ENCODE measurements around the gene UGDH. TPM values are rescaled to one million over a fixed set of nuclear protein-coding genes. Genes with fewer than 3 reads are reported as not detected.

Gene UGDH
- total and polyA plus RNA-seq, 9 of the 15 experiments (the other 6 are each of a cell fraction or from before 2014, with no cell fraction given): 5.5 to 21.7 (median 16.2) TPM

DNA sequence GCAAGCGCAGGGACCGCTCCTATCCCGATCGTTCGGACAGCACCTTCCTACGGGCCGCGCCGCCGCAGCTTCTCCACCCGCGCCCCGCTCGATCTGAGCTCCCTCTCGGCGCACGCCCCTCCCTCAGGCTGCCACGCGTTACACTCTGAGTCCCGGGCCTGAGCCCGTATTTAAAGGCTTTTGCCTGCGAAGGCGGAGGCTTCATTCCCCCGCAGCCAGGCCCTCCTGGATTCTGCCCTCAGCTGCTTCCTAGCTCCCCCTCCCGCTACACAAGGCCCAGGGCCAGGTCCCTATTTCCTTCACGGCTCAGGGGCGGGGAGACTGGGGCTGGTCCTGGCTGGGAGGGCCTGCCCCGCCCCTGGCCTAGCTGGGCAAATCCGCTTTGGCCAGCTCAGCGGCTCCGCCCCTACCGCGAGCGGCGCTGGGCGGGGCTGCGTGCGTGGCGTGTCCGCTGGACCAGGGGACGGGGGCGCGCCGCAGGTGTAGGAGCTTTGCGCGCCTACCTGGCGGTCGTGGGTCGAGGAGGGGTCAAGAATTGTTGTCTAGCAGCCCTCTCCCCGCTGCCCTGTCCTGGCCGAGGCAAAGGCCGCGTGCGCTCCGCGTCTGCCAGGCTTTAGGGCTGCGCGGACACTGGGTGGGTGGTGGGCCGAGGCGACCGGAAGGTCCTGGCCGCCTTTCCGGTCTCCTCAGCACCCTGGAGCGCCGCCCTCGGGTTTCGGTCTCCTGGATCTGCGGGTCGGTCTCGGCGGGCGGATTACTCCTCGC lies at the start of gene UGDH (continued):
- TF ChIP-seq, protein P1, sequence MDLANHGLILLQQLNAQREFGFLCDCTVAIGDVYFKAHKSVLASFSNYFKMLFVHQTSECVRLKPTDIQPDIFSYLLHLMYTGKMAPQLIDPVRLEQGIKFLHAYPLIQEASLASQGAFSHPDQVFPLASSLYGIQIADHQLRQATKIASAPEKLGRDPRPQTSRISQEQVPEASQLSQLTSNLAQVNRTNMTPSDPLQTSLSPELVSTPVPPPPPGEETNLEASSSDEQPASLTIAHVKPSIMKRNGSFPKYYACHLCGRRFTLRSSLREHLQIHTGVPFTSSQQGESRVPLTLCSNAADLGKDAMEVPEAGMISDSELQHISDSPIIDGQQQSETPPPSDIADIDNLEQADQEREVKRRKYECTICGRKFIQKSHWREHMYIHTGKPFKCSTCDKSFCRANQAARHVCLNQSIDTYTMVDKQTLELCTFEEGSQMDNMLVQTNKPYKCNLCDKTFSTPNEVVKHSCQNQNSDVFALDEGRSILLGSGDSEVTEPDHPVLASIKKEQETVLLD (IDR thresholded peaks at IDR 0.05): peak; percentile 77; the same call in 1 of the 2 replicates
- no peak for TF ChIP-seq MAFF (IDR thresholded peaks at IDR 0.05; ENCODE audit: low read length)
- peak; percentile 54; the same call in 1 of the 2 replicates for TF ChIP-seq SMAD3 (CRISPR knock-in tag; conservative IDR thresholded peaks at IDR 0.05)
- TF ChIP-seq LARP7 (IDR thresholded peaks at IDR 0.05): no peak
- TF ChIP-seq YBX1 (IDR thresholded peaks at IDR 0.05): no peak
- peak; percentile 72 for TF ChIP-seq C11orf30 (IDR thresholded peaks at IDR 0.05; ENCODE audit: low read depth)
- no peak for TF ChIP-seq NCOA6 (IDR thresholded peaks at IDR 0.05)
- TF ChIP-seq ZNF280A (IDR thresholded peaks at IDR 0.05; ENCODE audit: low read depth, partially characterized antibody): no peak
- no peak for TF ChIP-seq STAT5B (CRISPR knock-in tag; IDR thresholded peaks at IDR 0.05)
- TF ChIP-seq, protein P2, sequence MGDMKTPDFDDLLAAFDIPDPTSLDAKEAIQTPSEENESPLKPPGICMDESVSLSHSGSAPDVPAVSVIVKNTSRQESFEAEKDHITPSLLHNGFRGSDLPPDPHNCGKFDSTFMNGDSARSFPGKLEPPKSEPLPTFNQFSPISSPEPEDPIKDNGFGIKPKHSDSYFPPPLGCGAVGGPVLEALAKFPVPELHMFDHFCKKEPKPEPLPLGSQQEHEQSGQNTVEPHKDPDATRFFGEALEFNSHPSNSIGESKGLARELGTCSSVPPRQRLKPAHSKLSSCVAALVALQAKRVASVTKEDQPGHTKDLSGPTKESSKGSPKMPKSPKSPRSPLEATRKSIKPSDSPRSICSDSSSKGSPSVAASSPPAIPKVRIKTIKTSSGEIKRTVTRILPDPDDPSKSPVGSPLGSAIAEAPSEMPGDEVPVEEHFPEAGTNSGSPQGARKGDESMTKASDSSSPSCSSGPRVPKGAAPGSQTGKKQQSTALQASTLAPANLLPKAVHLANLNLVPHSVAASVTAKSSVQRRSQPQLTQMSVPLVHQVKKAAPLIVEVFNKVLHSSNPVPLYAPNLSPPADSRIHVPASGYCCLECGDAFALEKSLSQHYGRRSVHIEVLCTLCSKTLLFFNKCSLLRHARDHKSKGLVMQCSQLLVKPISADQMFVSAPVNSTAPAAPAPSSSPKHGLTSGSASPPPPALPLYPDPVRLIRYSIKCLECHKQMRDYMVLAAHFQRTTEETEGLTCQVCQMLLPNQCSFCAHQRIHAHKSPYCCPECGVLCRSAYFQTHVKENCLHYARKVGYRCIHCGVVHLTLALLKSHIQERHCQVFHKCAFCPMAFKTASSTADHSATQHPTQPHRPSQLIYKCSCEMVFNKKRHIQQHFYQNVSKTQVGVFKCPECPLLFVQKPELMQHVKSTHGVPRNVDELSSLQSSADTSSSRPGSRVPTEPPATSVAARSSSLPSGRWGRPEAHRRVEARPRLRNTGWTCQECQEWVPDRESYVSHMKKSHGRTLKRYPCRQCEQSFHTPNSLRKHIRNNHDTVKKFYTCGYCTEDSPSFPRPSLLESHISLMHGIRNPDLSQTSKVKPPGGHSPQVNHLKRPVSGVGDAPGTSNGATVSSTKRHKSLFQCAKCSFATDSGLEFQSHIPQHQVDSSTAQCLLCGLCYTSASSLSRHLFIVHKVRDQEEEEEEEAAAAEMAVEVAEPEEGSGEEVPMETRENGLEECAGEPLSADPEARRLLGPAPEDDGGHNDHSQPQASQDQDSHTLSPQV (IDR thresholded peaks at IDR 0.05): no peak
- TF ChIP-seq HSF4 (CRISPR knock-in tag; IDR thresholded peaks at IDR 0.05; ENCODE audit: borderline replicate concordance): no peak
- peak; percentile 37; the same call in 1 of the 2 replicates for TF ChIP-seq LCOR (CRISPR knock-in tag; IDR thresholded peaks at IDR 0.05)
- TF ChIP-seq, protein P3, sequence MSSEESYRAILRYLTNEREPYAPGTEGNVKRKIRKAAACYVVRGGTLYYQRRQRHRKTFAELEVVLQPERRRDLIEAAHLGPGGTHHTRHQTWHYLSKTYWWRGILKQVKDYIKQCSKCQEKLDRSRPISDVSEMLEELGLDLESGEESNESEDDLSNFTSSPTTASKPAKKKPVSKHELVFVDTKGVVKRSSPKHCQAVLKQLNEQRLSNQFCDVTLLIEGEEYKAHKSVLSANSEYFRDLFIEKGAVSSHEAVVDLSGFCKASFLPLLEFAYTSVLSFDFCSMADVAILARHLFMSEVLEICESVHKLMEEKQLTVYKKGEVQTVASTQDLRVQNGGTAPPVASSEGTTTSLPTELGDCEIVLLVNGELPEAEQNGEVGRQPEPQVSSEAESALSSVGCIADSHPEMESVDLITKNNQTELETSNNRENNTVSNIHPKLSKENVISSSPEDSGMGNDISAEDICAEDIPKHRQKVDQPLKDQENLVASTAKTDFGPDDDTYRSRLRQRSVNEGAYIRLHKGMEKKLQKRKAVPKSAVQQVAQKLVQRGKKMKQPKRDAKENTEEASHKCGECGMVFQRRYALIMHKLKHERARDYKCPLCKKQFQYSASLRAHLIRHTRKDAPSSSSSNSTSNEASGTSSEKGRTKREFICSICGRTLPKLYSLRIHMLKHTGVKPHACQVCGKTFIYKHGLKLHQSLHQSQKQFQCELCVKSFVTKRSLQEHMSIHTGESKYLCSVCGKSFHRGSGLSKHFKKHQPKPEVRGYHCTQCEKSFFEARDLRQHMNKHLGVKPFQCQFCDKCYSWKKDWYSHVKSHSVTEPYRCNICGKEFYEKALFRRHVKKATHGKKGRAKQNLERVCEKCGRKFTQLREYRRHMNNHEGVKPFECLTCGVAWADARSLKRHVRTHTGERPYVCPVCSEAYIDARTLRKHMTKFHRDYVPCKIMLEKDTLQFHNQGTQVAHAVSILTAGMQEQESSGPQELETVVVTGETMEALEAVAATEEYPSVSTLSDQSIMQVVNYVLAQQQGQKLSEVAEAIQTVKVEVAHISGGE (CRISPR knock-in tag; IDR thresholded peaks at IDR 0.05): peak; percentile 70 to 94 (median 81); a peak in 5 of 6 replicates
- TF ChIP-seq RBFOX2 (IDR thresholded peaks at IDR 0.05; ENCODE audit: low read depth, low read length): peak; percentile 98
- TF ChIP-seq NFE2L1 (tag; IDR thresholded peaks at IDR 0.05; ENCODE audit: borderline replicate concordance, low read depth): no peak
- TF ChIP-seq ZNF561 (CRISPR knock-in tag; conservative IDR thresholded peaks at IDR 0.05): no peak
- TF ChIP-seq RBM34 (IDR thresholded peaks at IDR 0.05; ENCODE audit: borderline replicate concordance, insufficient read depth, low read length): no peak
